ENCODE data around the gene CRYBG1. TPM values are rescaled to one million over a fixed set of nuclear protein-coding genes. Genes with fewer than 3 reads are reported as not detected.

The CRYBG1 gene
- total RNA-seq, 4 donors from 2014 or later, result 27.4 to 42.1 (median 40.6) TPM

DNA sequence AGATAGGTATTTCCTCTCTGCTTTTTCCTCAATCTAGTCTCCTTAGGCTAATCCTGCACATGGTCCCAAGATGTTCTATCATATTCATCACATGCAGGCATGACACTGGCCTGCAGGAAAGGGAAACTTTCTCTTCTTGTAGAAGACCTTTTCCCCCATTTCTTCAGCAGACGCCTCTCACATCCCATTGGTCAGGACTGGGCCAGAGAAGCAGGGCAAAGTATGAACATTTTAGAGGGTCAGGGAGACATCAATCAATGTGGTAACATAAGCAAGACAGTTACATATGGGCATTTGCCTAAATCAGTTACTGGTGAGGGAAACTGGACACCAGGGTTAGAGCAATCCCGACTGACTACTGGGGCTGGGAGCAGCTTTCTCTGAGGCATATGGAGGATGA, 90.1 kb downstream of the CRYBG1 start:
- TF ChIP-seq, protein P1, sequence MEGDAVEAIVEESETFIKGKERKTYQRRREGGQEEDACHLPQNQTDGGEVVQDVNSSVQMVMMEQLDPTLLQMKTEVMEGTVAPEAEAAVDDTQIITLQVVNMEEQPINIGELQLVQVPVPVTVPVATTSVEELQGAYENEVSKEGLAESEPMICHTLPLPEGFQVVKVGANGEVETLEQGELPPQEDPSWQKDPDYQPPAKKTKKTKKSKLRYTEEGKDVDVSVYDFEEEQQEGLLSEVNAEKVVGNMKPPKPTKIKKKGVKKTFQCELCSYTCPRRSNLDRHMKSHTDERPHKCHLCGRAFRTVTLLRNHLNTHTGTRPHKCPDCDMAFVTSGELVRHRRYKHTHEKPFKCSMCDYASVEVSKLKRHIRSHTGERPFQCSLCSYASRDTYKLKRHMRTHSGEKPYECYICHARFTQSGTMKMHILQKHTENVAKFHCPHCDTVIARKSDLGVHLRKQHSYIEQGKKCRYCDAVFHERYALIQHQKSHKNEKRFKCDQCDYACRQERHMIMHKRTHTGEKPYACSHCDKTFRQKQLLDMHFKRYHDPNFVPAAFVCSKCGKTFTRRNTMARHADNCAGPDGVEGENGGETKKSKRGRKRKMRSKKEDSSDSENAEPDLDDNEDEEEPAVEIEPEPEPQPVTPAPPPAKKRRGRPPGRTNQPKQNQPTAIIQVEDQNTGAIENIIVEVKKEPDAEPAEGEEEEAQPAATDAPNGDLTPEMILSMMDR (IDR thresholded peaks at IDR 0.05; ENCODE audit: low read depth), result no peak

GRCh38 chr6:106451439-106451838, 90.9 kb downstream of the CRYBG1 start:
- TF ChIP-seq, protein P1 (IDR thresholded peaks at IDR 0.05; ENCODE audit: low read depth), result no peak

GRCh38 chr6:106452628-106453027, 92.1 kb downstream of the CRYBG1 start:
- TF ChIP-seq, protein P1 (IDR thresholded peaks at IDR 0.05; ENCODE audit: low read depth), result no peak

DNA sequence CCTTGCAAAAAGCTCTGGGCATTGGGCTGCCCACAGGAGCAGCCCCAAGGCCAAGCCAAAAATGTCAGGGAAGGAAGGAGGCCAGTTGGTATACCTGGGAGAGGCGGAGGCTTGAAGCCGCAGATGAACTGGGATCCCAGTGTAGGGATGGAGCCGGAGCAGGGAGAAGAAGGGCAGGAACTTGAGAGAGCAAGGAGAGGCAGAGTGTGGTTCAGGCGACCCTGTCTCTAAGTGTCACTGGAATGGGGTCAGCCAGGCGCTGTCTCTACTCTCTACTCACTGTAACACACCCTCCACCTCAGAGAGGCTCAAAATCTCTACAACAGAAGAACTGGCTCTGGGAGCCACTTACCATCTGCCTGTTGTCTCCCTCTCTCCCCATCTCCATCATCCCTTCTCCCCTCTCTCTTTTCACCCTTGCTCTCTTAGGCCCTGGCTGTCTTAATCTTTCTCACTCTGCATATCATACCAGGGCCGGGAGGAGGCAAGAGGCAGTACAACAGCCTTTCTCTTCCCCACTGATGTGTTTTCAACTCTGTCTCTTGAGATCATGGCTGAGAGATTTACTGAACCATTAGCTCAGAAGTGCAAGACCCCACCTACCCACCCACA, 93.3 kb downstream of the CRYBG1 start:
- TF ChIP-seq, protein P1 (IDR thresholded peaks at IDR 0.05; ENCODE audit: low read depth), result no peak

DNA sequence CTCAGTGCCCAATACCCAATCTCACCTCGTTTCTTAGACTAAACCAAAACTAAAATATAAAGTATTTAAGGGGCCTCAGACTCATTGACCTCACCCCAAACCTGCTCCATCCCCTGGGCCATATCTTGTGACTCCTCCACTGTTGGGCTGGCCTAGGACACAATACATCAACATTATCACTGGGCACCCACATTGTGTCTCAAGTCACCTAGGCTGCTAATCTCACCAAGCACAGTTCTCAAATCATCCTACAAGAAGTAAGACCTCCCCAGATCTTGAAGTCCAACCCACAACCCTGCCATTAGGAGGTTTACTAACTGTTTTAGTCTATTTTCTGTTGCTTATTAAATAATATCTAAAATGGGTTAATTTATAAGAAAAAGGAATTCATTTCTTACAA, 96.2 kb downstream of the CRYBG1 start:
- TF ChIP-seq, protein P1 (IDR thresholded peaks at IDR 0.05; ENCODE audit: low read depth), result no peak

- TF ChIP-seq, protein P1 (IDR thresholded peaks at IDR 0.05; ENCODE audit: low read depth), result no peak
Measured at GRCh38 chr6:106458021-106458986, 97.8 kb downstream of the CRYBG1 start.

- TF ChIP-seq, protein P1 (IDR thresholded peaks at IDR 0.05; ENCODE audit: low read depth), result no peak
Measured at GRCh38 chr6:106460481-106460880, 100.0 kb downstream of the CRYBG1 start.
